OCI-LY7 (cell line): ENCODE results near the gene LYPLA2.
"Not testable (repeated sequence)": the region's sequence is repeated elsewhere in the genome, so short reads cannot be mapped to it uniquely, and the experiment has no call there.

Source experiments
- CTCF ChIP-seq: fragments of 200-600 bp; sonication (generic); conservative IDR thresholded peaks from 2 replicates; pipeline ENCODE4 v1.5.1; 2014; ENCODE audit warnings: mild to moderate bottlenecking, antibody characterized with exemption, low read length, moderate library complexity, mixed read lengths
- EZH2phosphoT487 ChIP-seq: fragments of 200-600 bp; sonication (generic); IDR thresholded peaks from 2 replicates; pipeline ENCODE4 v1.6.1; 2018; ENCODE audit warnings: low read depth, borderline replicate concordance, mild to moderate bottlenecking, mixed run types, antibody characterized with exemption, low read length, moderate library complexity, mixed read lengths

GRCh38 chr1:23834156-23834555, 43.2 kb downstream of the LYPLA2 start:
- TF ChIP-seq EZH2phosphoT487, CTCF: not testable (repeated sequence)
